Islet of Langerhans (tissue), 1 donor: ENCODE results near the gene CHPF2.

Experiments used
- FAIRE-seq: peaks from one replicate; lab custom pipeline; 2011; peaks lifted over from hg19 to GRCh38; lab: Jason Lieb, UNC

The CHPF2 gene

DNA sequence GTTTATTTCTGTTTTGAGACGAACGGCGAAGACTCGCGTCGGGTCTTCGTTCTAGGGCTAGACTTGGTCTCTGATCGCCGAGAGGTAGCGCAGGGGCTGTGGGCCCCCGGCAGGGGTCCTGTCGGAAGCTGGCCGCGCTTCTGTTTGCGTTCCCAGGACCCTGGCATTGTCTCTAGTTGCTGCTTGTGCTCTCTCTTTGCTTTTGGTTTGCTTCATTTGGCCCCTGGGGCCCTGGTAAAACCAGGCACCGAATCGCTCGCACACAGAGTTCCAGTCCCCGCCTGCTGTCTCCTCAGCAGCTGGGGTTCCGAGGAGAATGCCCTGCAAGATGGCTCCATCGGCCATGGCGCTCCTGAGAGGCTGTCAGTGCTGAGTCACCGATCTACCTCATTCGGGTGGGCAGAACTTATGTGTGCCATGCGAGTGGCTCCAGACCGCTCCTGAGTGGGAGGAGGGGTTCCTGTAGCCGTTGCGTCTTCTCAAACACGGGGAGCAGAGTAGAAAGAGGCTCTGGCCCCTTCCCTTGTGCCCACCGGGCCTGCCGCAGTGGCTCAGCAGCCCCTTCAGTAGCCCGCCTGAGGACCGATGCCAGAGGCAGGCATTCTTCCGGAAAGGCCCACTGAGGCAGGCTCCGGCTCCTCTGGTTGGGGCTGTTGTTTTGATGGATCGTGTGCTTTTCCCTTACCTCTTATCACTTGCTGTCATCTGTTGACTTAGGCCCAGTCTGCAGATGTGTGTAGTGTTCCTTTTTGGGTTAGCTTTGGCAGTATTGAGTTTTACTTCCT, 826 bp downstream of the CHPF2 start:
- FAIRE-seq, result no peak

DNA sequence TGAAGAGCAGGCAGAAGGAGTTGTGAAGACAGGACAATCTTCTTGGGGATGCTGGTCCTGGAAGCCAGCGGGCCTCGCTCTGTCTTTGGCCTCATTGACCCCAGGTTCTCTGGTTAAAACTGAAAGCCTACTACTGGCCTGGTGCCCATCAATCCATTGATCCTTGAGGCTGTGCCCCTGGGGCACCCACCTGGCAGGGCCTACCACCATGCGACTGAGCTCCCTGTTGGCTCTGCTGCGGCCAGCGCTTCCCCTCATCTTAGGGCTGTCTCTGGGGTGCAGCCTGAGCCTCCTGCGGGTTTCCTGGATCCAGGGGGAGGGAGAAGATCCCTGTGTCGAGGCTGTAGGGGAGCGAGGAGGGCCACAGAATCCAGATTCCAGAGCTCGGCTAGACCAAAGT, 1.5 kb downstream of the CHPF2 start:
- FAIRE-seq, result no peak

DNA sequence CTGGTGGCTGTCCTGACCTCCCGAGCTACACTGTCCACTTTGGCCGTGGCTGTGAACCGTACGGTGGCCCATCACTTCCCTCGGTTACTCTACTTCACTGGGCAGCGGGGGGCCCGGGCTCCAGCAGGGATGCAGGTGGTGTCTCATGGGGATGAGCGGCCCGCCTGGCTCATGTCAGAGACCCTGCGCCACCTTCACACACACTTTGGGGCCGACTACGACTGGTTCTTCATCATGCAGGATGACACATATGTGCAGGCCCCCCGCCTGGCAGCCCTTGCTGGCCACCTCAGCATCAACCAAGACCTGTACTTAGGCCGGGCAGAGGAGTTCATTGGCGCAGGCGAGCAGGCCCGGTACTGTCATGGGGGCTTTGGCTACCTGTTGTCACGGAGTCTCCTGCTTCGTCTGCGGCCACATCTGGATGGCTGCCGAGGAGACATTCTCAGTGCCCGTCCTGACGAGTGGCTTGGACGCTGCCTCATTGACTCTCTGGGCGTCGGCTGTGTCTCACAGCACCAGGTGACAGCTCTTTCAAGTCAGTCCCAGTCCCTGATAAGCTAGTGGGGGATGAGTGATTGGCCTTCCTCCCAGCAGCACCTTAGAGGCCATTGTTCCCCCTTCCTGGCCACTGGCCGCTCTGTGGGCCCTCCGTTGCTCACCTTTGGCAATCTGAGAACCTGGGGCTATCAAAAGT, 3.0 kb downstream of the CHPF2 start:
- no peak for FAIRE-seq

GRCh38 chr7:151236406-151236805, 4.1 kb downstream of the CHPF2 start:
- FAIRE-seq, result no peak

GRCh38 chr7:151237244-151238189, 5.2 kb downstream of the CHPF2 start:
- FAIRE-seq, result no peak

DNA sequence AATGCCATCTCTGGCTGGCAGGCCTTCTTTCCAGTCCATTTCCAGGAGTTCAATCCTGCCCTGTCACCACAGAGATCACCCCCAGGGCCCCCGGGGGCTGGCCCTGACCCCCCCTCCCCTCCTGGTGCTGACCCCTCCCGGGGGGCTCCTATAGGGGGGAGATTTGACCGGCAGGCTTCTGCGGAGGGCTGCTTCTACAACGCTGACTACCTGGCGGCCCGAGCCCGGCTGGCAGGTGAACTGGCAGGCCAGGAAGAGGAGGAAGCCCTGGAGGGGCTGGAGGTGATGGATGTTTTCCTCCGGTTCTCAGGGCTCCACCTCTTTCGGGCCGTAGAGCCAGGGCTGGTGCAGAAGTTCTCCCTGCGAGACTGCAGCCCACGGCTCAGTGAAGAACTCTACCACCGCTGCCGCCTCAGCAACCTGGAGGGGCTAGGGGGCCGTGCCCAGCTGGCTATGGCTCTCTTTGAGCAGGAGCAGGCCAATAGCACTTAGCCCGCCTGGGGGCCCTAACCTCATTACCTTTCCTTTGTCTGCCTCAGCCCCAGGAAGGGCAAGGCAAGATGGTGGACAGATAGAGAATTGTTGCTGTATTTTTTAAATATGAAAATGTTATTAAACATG, 6.0 kb downstream of the CHPF2 start:
- FAIRE-seq, result no peak

DNA sequence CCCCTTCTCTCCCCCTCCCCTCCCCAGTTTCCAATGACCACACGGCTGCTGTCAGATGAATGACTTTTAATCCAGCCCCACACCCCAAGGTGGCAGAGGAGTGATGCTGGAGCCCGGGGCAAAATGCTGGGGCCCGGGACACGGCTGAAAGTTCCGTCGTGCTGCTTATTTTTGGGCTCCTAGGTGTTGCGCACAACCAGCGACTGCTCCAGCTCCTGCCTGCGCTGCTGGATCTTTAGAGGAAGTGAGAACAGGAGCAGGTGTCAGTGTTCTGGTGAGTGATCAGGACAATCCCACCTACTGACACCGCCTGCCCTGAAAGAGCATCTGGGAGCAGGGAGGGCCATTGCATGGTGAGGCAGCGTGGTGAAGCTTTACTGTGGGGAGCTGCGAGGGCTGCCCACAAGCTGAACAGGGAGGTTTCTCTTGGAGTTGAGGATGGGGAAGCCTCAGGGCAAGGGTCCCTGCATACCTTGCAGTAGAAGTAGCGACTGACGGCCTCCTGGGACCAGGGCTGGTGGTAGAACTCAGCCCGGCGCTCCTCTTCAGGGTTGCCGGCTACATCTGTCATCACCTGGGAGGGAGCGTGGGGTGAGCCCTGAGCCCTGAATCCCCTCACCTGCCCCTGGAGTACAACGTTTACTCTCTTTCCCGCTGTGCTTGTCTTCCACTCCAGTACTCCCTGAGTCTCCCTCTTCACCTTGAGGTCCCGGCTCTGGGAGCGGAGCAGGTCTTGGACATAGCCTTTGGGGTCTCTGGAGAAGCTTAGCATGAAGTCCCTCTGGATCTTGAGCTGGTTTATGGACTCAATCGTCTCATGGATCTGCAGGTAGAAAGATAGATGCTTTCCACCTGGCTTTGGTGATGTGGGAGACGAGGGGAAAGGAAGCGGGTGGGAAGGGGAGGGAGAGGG, 6.9 kb downstream of the CHPF2 start:
- FAIRE-seq, result no peak

GRCh38 chr7:151239837-151240459, 7.7 kb downstream of the CHPF2 start:
- FAIRE-seq, result no peak

DNA sequence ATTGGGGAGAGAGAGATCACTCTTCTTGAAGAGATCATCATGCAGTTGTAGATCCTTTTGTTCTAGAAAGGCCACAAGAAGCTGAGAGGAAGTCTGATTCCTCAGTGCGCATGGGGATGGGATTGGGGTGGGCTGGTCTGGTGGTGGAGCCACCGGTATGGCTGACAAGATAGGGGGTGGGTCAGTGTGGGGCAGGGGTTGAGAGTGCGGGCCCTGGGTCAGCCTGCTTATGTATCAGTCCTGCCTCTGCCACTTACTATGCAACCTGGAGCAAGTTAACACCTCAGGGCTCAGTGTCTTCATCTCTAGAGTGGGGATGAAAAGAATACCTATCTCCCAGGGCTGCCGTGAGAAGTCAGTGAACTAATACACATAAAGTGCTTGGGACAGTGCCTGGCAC, 8.3 kb downstream of the CHPF2 start:
- FAIRE-seq, result no peak

DNA sequence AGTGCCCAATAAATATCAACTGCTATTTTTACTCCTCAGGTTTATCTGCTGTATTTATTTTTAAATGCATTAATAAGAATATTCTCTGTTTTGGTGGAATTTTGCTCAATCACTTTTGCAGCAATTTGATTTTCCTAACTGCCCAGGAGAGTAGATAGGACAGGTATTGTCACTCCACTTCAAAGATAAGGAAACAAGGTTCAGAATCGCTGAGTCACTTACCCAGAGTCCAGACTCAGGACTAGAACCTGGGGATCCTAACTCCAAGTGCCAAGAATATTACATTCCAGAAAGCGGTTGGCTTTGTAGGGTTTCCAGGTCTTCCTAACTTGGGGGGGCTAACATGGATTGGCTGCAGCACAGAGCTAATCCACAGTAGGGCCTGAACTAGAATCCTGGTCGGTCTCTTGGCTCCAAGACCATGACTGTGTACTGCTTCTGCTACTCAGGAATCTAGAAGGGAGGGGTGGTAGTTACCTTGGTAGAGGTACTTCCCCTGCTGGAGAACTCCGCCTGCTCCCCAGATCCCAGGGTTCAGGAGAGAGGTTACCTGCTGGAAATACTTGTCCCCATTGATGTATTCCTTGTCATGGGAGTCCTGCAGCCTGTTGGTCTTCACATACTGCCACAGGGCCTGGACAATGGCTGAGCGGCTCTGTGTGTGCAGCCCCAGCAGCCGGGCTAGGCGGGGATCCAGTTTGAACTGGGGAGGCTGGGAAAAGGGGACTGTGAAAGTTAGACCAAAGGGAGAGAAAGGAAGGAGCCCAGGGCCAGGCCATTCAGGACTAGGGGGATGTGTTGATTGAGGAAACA, 8.9 kb downstream of the CHPF2 start:
- FAIRE-seq, result no peak

GRCh38 chr7:151241755-151242096, 9.4 kb downstream of the CHPF2 start:
- no peak for FAIRE-seq

- FAIRE-seq, result no peak
Measured at GRCh38 chr7:151242159-151243044, 10.1 kb downstream of the CHPF2 start.

DNA sequence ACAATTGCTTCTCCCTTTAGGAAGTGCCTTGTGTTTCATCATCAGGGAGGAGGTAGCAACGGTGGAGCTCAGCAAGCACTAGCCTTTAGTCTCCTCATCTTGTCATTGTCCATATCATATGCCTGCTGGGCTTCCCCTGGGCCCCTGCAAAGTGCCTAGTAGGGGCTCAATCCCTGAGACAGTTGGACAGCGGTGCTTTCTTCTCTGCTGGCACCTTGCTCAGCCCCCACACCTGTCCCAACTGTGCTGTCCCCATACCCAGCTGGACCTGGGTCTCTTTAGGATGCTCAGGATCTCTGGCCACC, 10.7 kb downstream of the CHPF2 start:
- no peak for FAIRE-seq

DNA sequence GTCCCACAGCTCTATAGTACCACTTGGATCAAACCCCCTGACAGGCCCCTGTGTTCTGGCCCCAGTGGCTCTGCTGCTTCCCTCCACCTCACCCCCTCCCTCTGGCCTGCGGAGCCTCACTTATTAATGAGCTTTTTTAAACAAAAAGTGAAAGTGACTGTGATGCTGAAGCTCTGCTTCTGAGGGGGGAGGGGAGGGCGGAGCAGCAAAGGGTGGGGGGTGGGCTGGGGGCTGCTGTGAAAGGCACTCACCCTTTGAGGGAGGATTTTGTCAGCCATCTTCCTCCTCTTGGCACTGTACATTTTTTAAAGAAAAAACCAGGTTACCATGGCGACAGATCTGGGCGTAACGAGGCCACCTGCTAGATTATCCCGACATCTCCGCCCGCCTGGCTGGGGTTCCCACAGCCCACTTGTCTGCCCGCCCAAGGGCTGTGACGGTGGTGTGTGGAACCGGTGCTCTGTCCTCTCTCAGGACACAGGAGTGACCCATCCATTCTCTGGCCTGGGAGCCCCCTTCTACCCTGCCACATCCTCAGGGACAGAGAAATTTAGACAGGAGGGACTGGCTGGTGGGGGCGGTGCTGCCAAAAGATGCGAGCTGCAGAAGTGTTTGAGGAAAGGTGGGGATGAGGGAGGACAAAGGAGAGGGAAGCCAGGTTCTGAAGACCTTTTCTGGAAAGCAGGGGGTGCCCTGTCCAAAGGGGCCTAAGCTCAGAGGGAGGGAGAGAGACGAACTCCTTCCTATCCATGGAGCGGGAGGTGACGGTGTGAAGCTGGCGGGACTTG, 11.3 kb downstream of the CHPF2 start:
- no peak for FAIRE-seq

- no peak for FAIRE-seq
Measured at GRCh38 chr7:151244196-151244840, 12.0 kb downstream of the CHPF2 start.

GRCh38 chr7:151244841-151245346, 12.6 kb downstream of the CHPF2 start:
- FAIRE-seq, result no peak

GRCh38 chr7:151245360-151246101, 13.2 kb downstream of the CHPF2 start:
- no peak for FAIRE-seq
